HCT116 (cell line): ENCODE data around the gene HMGN3. TPM values are rescaled to one million over a fixed set of nuclear protein-coding genes. Genes with fewer than 3 reads are reported as not detected.

Experiments used
- ATAC-seq: fragments of 200-7000 bp; cut with Tn5 transposase; 2 replicates; pipeline ENCODE4 v1.9.1; 2020; ENCODE audit warnings: mild to moderate bottlenecking, moderate library complexity
- BruUV-seq: library from RNA; stranded (reverse); fragments of 400-500 nt; replicated peaks from 2 replicates; lab custom pipeline; 2021; lab: Mats Ljungman, UMichigan
- CTCF ChIA-PET: fragments of 300-600 bp; sonication (Branson Sonifier 250); formaldehyde crosslinking; loops from one replicate; lab custom pipeline; 2021; ENCODE audit warnings: antibody characterized with exemption; lab: Charles Lee
- POLR2A ChIA-PET: fragments of 300-600, 350-600 bp; sonication (Branson Sonifier 250); formaldehyde crosslinking; loops from one replicate; lab custom pipeline; 2021; ENCODE audit warnings: antibody characterized with exemption; lab: Charles Lee
- RAD21 ChIA-PET, 2 experiments: fragments of 300-600 bp; sonication (Branson Sonifier 250); formaldehyde crosslinking; loops; one replicate each; lab custom pipeline; 2023; ENCODE audit warnings: low total read pairs in 2 of 2; ENCODE audit not compliant: uncharacterized antibody in 2 of 2, unreplicated experiment in 2 of 2, low non-redundant PET in 1 of 2; lab: Charles Lee
- DNase-seq: peaks from one replicate; pipeline ENCODE4 v3.0.0-alpha.2; 2010; ENCODE audit warnings: low read depth, low spot score
- H2AFZ ChIP-seq: fragments of 200-600 bp; shearing (Covaris generic), sonication (generic); 2 replicates; pipeline ENCODE4 v1.6.1; 2017; ENCODE audit warnings: low read depth, mixed run types, mixed read lengths, antibody characterized with exemption, low read length; ENCODE audit not compliant: poor library complexity, severe bottlenecking
- H3K27ac ChIP-seq: 2 replicates; pipeline ENCODE4 v1.5.1; 2012; ENCODE audit warnings: low read depth, low read length
- H3K27me3 ChIP-seq: fragments of 200-600 bp; sonication (generic); 2 replicates; pipeline ENCODE4 v1.6.1; 2016; ENCODE audit warnings: mixed run types, low read length, mixed read lengths; ENCODE audit not compliant: insufficient read depth
- H3K36me3 ChIP-seq, 2 experiments: fragments of 200-500 bp in 1 of 2; fragments of 200-600 bp in 1 of 2; sonication (Bioruptor generic) in 1 of 2; sonication (generic) in 1 of 2; 2 replicates each; pipeline versions ENCODE4 v1.5.1 to v1.6.1; 2014 to 2016; ENCODE audit warnings: low read length in 2 of 2, inconsistent platforms in 1 of 2, mixed read lengths in 1 of 2, mixed run types in 1 of 2; ENCODE audit not compliant: insufficient read depth in 2 of 2, control insufficient read depth in 1 of 2
- H3K4me1 ChIP-seq, 2 experiments: fragments of 200-600 bp in 1 of 2; sonication (generic) in 1 of 2; 2 replicates each; pipeline versions ENCODE4 v1.5.1 to v1.6.1; 2012 to 2017; ENCODE audit warnings: low read length in 2 of 2, inconsistent platforms in 1 of 2, mild to moderate bottlenecking in 1 of 2, mixed read lengths in 1 of 2, mixed run types in 1 of 2, moderate library complexity in 1 of 2; ENCODE audit not compliant: insufficient read depth in 2 of 2, control insufficient read depth in 1 of 2
- H3K4me2 ChIP-seq: fragments of 200-600 bp; sonication (generic); 2 replicates; pipeline ENCODE4 v1.6.1; 2017; ENCODE audit warnings: mixed run types, low read length, mixed read lengths
- H3K4me3 ChIP-seq, 2 experiments: fragments of 200-600 bp in 1 of 2; sonication (generic) in 1 of 2; replicated peaks in 1 of 2; 2 replicates each; pipeline ENCODE4 v1.5.1; 2011 to 2016; ENCODE audit warnings: low read length in 2 of 2, control low read depth in 1 of 2, low read depth in 1 of 2, mild to moderate bottlenecking in 1 of 2, mixed read lengths in 1 of 2, mixed run types in 1 of 2
- H3K79me2 ChIP-seq: fragments of 200-600 bp; sonication (generic); 2 replicates; pipeline ENCODE4 v1.6.1; 2017; ENCODE audit warnings: mild to moderate bottlenecking, mixed run types, low read length, moderate library complexity, mixed read lengths; ENCODE audit not compliant: insufficient read depth
- H3K9ac ChIP-seq: fragments of 200-600 bp; sonication (generic); 2 replicates; pipeline ENCODE4 v1.6.1; 2016; ENCODE audit warnings: low read length, mixed read lengths
- H3K9me2 ChIP-seq: fragments of 200-600 bp; sonication (generic), shearing (Covaris generic); 2 replicates; pipeline ENCODE4 v1.6.1; 2017; ENCODE audit warnings: mixed run types, mild to moderate bottlenecking, moderate library complexity; ENCODE audit not compliant: insufficient read depth
- H3K9me3 ChIP-seq, 2 experiments: fragments of 200-500 bp in 1 of 2; fragments of 200-600 bp in 1 of 2; sonication (Bioruptor generic) in 1 of 2; sonication (generic) in 1 of 2; 2 replicates each; pipeline ENCODE4 v1.6.1; 2014 to 2017; ENCODE audit warnings: low read length in 2 of 2, mixed read lengths in 2 of 2, inconsistent platforms in 1 of 2, low read depth in 1 of 2, mild to moderate bottlenecking in 1 of 2, mixed run types in 1 of 2, moderate library complexity in 1 of 2; ENCODE audit not compliant: control insufficient read depth in 1 of 2, insufficient read depth in 1 of 2
- H4K20me1 ChIP-seq: fragments of 200-600 bp; sonication (generic), shearing (Covaris generic); 2 replicates; pipeline ENCODE4 v1.6.1; 2017; ENCODE audit warnings: mixed run types, mild to moderate bottlenecking, moderate library complexity; ENCODE audit not compliant: insufficient read depth
- CEBPB ChIP-seq: IDR thresholded peaks from 2 replicates; pipeline ENCODE4 v1.6.1; 2012; ENCODE audit warnings: low read depth
- ELF1 ChIP-seq: IDR thresholded peaks from 2 replicates; pipeline ENCODE4 v1.6.1; 2012; ENCODE audit warnings: low read depth, borderline replicate concordance
- EZH2phosphoT487 ChIP-seq: fragments of 200-600 bp; IDR thresholded peaks from 2 replicates; pipeline ENCODE4 v1.6.1; 2018; ENCODE audit warnings: antibody characterized with exemption, borderline replicate concordance
- FOSL1 ChIP-seq: IDR thresholded peaks from 2 replicates; pipeline ENCODE4 v1.6.1; 2012; ENCODE audit warnings: low read depth
- JUND ChIP-seq: IDR thresholded peaks from 2 replicates; pipeline ENCODE4 v1.6.1; 2012
- SIN3A ChIP-seq: IDR thresholded peaks from 2 replicates; pipeline ENCODE4 v1.6.1; 2012; ENCODE audit warnings: low read depth
- SP1 ChIP-seq: IDR thresholded peaks from 2 replicates; pipeline ENCODE4 v1.6.1; 2012; ENCODE audit warnings: low read depth
- TCF7L2 ChIP-seq: IDR thresholded peaks from 2 replicates; pipeline ENCODE4 v1.7.0; 2011; ENCODE audit warnings: borderline replicate concordance, inconsistent platforms; ENCODE audit not compliant: insufficient read depth, insufficient read length; ENCODE audit errors: extremely low read depth
- YY1 ChIP-seq: IDR thresholded peaks from 2 replicates; pipeline ENCODE4 v1.6.1; 2011; ENCODE audit warnings: low read length, low read depth, moderate library complexity, mild to moderate bottlenecking; ENCODE audit not compliant: insufficient replicate concordance; ENCODE audit errors: extremely low read depth
- ZFX ChIP-seq: fragments of 450-650 bp; IDR thresholded peaks from 2 replicates; pipeline ENCODE4 v1.6.1; 2017
- ZNF274 ChIP-seq: fragments of 200-500 bp; sonication (Bioruptor generic); IDR thresholded peaks from 2 replicates; pipeline ENCODE4 v1.6.1; 2014; ENCODE audit warnings: mild to moderate bottlenecking, low read depth, low read length, inconsistent platforms
- intact Hi-C: fragments of 100-400 bp; cut with micrococcal nuclease; formaldehyde crosslinking; loops from 2 replicates; pipeline ENCODE4 v1.10.0; 2022
- total RNA-seq: library from RNA; stranded (reverse); gene quantifications from one replicate; pipeline ENCODE4 v1.2.1, GENCODE V29; 2021; ENCODE audit not compliant: unreplicated experiment
- TF ChIP-seq, protein P1 (sequence below), 3 experiments: fragments of 200-600 bp in 1 of 3; sonication (generic) in 1 of 3; IDR thresholded peaks in 2 of 3; conservative IDR thresholded peaks in 1 of 3; 2 replicates each; pipeline ENCODE4 v1.5.1; 2012 to 2017; ENCODE audit warnings: low read depth in 2 of 3, low read length in 2 of 3, antibody characterized with exemption in 1 of 3, borderline replicate concordance in 1 of 3, control low read depth in 1 of 3, mild to moderate bottlenecking in 1 of 3, mixed read lengths in 1 of 3, mixed run types in 1 of 3, moderate library complexity in 1 of 3; ENCODE audit not compliant: insufficient read depth in 1 of 3
- TF ChIP-seq, protein P2 (sequence below): IDR thresholded peaks from 2 replicates; pipeline ENCODE4 v1.6.1; 2011; ENCODE audit warnings: mild to moderate bottlenecking, low read length, moderate library complexity; ENCODE audit not compliant: insufficient replicate concordance; ENCODE audit errors: extremely low read depth
- TF ChIP-seq, protein P3 (sequence below): IDR thresholded peaks from 2 replicates; pipeline ENCODE4 v1.6.1; 2012; ENCODE audit warnings: low read depth

HMGN3 gene
- total RNA-seq, 1 experiment from 2014 or later, result 60.5 TPM

DNA sequence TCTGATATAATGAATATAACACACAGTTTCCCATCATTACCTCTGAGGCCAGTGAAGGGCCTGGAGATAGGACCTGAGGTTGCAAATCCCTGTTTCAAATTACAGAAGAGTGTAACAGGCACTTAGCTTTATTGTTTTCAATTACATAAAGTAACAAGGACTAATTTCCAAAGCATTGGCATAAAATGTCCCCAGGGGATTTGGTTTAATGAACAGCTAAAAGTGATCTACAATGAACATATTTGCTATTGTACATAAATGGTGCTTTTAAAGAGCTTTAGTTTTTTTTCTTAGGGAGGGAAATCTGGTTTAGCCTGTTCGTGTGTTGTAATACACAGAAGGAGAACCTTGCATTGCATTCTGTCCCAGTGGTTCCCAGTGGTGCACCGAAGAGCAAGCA is 54.4 kb downstream of the HMGN3 start:
- H4K20me1 ChIP-seq, result no peaks in the 10 kb centered on the region
- ChIA-PET CTCF (no interaction called here), RAD21 (no interaction called here), POLR2A (no interaction called here)
- no peak overlapping the region for H3K4me3 ChIP-seq
- no TSS peak for BruUV-seq
- no peak overlapping the region for H3K9ac ChIP-seq
- TF ChIP-seq TCF7L2 (no peak), SIN3A (no peak), YY1 (no peak), ZNF274 (no peak), ELF1 (no peak), JUND (no peak)
- no peaks in the 10 kb centered on the region for H3K4me1 ChIP-seq
- no peaks in the 10 kb centered on the region for H3K9me2 ChIP-seq
- intact Hi-C loops, result no loop called here
- ATAC-seq (no peak), DNase-seq (no peak)
- no peaks in the 10 kb centered on the region for H3K36me3 ChIP-seq
- no peaks in the 10 kb centered on the region for H3K79me2 ChIP-seq
- H3K4me2 ChIP-seq, result no peak overlapping the region
- no peaks in the 10 kb centered on the region for H3K27me3 ChIP-seq
- no peak overlapping the region for H2AFZ ChIP-seq
- no peak overlapping the region for H3K27ac ChIP-seq
- no peaks in the 10 kb centered on the region for H3K9me3 ChIP-seq

DNA sequence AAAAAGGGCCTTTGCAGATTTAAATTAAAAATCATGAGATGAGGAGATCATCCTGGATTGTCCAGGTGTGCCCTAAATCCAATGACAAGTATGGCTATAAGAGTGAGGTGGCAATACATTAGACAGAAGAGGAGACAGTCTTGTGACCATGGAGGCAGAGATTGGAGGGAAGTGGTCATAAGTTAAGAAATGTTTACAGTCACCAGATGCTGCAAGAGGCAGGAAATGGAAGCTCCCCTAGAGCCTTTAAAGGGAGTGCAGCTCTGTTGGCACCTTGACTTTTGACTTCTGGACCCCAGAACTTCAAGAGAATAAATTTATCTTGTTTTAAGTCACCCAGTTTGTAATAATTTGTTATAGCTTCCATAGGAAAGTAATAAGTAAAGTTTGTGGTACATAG is 61.1 kb downstream of the HMGN3 start:
- Histone ChIP-seq H3K9me2 (no peaks in the 10 kb centered on the region), H3K4me3 (no peak overlapping the region), H2AFZ (no peak overlapping the region), H3K4me1 (no peaks in the 10 kb centered on the region), H3K27ac (no peak overlapping the region), H3K9ac (no peak overlapping the region), H3K9me3 (no peaks in the 10 kb centered on the region), H3K79me2 (no peaks in the 10 kb centered on the region), H3K36me3 (no peaks in the 10 kb centered on the region), H3K27me3 (no peaks in the 10 kb centered on the region), H3K4me2 (no peak overlapping the region), H4K20me1 (no peaks in the 10 kb centered on the region)
- CTCF ChIA-PET, result no interaction called here
- no TSS peak for BruUV-seq
- no peak for DNase-seq
- POLR2A ChIA-PET, result no interaction called here
- no peak for ATAC-seq
- intact Hi-C loops, result no loop called here
- RAD21 ChIA-PET, result no interaction called here
- no peak for TF ChIP-seq CEBPB
- TF ChIP-seq, protein P1, sequence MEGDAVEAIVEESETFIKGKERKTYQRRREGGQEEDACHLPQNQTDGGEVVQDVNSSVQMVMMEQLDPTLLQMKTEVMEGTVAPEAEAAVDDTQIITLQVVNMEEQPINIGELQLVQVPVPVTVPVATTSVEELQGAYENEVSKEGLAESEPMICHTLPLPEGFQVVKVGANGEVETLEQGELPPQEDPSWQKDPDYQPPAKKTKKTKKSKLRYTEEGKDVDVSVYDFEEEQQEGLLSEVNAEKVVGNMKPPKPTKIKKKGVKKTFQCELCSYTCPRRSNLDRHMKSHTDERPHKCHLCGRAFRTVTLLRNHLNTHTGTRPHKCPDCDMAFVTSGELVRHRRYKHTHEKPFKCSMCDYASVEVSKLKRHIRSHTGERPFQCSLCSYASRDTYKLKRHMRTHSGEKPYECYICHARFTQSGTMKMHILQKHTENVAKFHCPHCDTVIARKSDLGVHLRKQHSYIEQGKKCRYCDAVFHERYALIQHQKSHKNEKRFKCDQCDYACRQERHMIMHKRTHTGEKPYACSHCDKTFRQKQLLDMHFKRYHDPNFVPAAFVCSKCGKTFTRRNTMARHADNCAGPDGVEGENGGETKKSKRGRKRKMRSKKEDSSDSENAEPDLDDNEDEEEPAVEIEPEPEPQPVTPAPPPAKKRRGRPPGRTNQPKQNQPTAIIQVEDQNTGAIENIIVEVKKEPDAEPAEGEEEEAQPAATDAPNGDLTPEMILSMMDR (IDR thresholded peaks at IDR 0.05 in 2 of 3, conservative IDR thresholded peaks at IDR 0.05 in 1 of 3; ENCODE audit: borderline replicate concordance in 1 of 3, insufficient read depth in 1 of 3, low read depth in 2 of 3, low read length in 2 of 3), result no peak
- no peak for TF ChIP-seq TCF7L2
- no peak for TF ChIP-seq SP1
- TF ChIP-seq, protein P2, sequence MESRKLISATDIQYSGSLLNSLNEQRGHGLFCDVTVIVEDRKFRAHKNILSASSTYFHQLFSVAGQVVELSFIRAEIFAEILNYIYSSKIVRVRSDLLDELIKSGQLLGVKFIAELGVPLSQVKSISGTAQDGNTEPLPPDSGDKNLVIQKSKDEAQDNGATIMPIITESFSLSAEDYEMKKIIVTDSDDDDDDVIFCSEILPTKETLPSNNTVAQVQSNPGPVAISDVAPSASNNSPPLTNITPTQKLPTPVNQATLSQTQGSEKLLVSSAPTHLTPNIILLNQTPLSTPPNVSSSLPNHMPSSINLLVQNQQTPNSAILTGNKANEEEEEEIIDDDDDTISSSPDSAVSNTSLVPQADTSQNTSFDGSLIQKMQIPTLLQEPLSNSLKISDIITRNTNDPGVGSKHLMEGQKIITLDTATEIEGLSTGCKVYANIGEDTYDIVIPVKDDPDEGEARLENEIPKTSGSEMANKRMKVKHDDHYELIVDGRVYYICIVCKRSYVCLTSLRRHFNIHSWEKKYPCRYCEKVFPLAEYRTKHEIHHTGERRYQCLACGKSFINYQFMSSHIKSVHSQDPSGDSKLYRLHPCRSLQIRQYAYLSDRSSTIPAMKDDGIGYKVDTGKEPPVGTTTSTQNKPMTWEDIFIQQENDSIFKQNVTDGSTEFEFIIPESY, result no peak
- TF ChIP-seq FOSL1, result no peak
- no peak for TF ChIP-seq ZFX
- TF ChIP-seq, protein P3, sequence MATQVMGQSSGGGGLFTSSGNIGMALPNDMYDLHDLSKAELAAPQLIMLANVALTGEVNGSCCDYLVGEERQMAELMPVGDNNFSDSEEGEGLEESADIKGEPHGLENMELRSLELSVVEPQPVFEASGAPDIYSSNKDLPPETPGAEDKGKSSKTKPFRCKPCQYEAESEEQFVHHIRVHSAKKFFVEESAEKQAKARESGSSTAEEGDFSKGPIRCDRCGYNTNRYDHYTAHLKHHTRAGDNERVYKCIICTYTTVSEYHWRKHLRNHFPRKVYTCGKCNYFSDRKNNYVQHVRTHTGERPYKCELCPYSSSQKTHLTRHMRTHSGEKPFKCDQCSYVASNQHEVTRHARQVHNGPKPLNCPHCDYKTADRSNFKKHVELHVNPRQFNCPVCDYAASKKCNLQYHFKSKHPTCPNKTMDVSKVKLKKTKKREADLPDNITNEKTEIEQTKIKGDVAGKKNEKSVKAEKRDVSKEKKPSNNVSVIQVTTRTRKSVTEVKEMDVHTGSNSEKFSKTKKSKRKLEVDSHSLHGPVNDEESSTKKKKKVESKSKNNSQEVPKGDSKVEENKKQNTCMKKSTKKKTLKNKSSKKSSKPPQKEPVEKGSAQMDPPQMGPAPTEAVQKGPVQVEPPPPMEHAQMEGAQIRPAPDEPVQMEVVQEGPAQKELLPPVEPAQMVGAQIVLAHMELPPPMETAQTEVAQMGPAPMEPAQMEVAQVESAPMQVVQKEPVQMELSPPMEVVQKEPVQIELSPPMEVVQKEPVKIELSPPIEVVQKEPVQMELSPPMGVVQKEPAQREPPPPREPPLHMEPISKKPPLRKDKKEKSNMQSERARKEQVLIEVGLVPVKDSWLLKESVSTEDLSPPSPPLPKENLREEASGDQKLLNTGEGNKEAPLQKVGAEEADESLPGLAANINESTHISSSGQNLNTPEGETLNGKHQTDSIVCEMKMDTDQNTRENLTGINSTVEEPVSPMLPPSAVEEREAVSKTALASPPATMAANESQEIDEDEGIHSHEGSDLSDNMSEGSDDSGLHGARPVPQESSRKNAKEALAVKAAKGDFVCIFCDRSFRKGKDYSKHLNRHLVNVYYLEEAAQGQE, result no peak
- no peak for TF ChIP-seq EZH2phosphoT487
